Esophagus (tissue), 2 donors: Measurements from ENCODE around the gene COL18A1. TPM values are rescaled to one million over a fixed set of nuclear protein-coding genes. Genes with fewer than 3 reads are reported as not detected.

Experiments
- H3K27ac ChIP-seq, 2 donors: one replicate each; pipeline ENCODE4 v1.5.1; 2013; ENCODE audit warnings: low read depth in 2 of 2, mild to moderate bottlenecking in 2 of 2, inconsistent platforms in 1 of 2, low read length in 1 of 2, moderate library complexity in 1 of 2
- H3K27me3 ChIP-seq, 2 donors: one replicate each; pipeline ENCODE4 v1.6.1; 2013; ENCODE audit warnings: low read length in 2 of 2, control low read depth in 1 of 2, mild to moderate bottlenecking in 1 of 2; ENCODE audit not compliant: insufficient read depth in 2 of 2, control insufficient read depth in 1 of 2
- H3K36me3 ChIP-seq, 2 donors: one replicate each; pipeline ENCODE4 v1.6.1; 2013; ENCODE audit warnings: low read length in 1 of 2; ENCODE audit not compliant: control insufficient read depth in 2 of 2, insufficient read depth in 2 of 2
- H3K4me1 ChIP-seq, 2 donors: one replicate each; pipeline ENCODE4 v1.6.1; 2013; ENCODE audit warnings: low read length in 1 of 2; ENCODE audit not compliant: control insufficient read depth in 2 of 2, insufficient read depth in 2 of 2
- H3K4me3 ChIP-seq, 2 donors: one replicate each; pipeline ENCODE4 v1.5.1; 2013; ENCODE audit warnings: low read length in 2 of 2, mild to moderate bottlenecking in 2 of 2, low read depth in 1 of 2, moderate library complexity in 1 of 2
- H3K9me3 ChIP-seq, 2 donors: one replicate each; pipeline ENCODE4 v1.6.1; 2013; ENCODE audit warnings: mild to moderate bottlenecking in 2 of 2, low read depth in 1 of 2, low read length in 1 of 2, moderate library complexity in 1 of 2; ENCODE audit not compliant: control insufficient read depth in 2 of 2, insufficient read depth in 1 of 2
- WGBS, 2 donors: extraction: QIAGEN DNeasy Blood & Tissue Kit; methylation state at CpG; one replicate each; pipeline ENCODE4 v1.1.7; 2013; 5-methylcytosine and 5-hydroxymethylcytosine counted together
- polyA plus RNA-seq, 2 donors: library from polyadenylated mRNA; stranded (reverse); fragments of 200-250 nt; gene quantifications; one replicate each; pipeline ENCODE4 v1.2.3, GENCODE V29; 2013
- donor health status: healthy with polysubstance abuse.
- donor health status: Bipolar disorder and iron deficiency.

COL18A1 gene
- polyA plus RNA-seq, 2 donors = 29.7 to 29.9 TPM

GRCh38 chr21:45478115-45478801 is 73.3 kb downstream of the COL18A1 start:
- no peak overlapping the region for H3K4me3 ChIP-seq
- H3K36me3 ChIP-seq = peaks cover 0 to 19% of the 10 kb centered on the region in 2 donors
- peaks cover 0 to 14% of the 10 kb centered on the region in 2 donors for H3K4me1 ChIP-seq
- 38 to 49% methylated on average over 32 of the region's 32 CpGs for WGBS, 2 donors
- H3K9me3 ChIP-seq = peaks cover 0 to 2% of the 10 kb centered on the region in 2 donors
- no peaks in the 10 kb centered on the region for H3K27me3 ChIP-seq
- H3K27ac ChIP-seq = no peak overlapping the region

- peak overlapping the region in 1 of 2 donors; percentile 14 for H3K27ac ChIP-seq
Measured at GRCh38 chr21:45478816-45479669, 74.1 kb downstream of the COL18A1 start.

GRCh38 chr21:45479691-45480675 is 75.0 kb downstream of the COL18A1 start:
- H3K9me3 ChIP-seq = peaks cover 0 to 5% of the 10 kb centered on the region in 2 donors
- peaks cover 0 to 16% of the 10 kb centered on the region in 2 donors for H3K36me3 ChIP-seq
- 87 to 89% methylated on average over 37 of the region's 37 CpGs for WGBS, 2 donors
- H3K4me3 ChIP-seq = no peak overlapping the region
- H3K27me3 ChIP-seq = no peaks in the 10 kb centered on the region
- H3K4me1 ChIP-seq = peaks cover 0 to 12% of the 10 kb centered on the region in 2 donors
- no peak overlapping the region for H3K27ac ChIP-seq

More at GRCh38 chr21:45478816-45479669, 74.1 kb downstream of the COL18A1 start:
- Histone ChIP-seq H3K4me3 (no peak overlapping the region), H3K36me3 (peaks cover 0 to 21% of the 10 kb centered on the region in 2 donors), H3K4me1 (peaks cover 0 to 14% of the 10 kb centered on the region in 2 donors), H3K27me3 (no peaks in the 10 kb centered on the region), H3K9me3 (peaks cover 0 to 3% of the 10 kb centered on the region in 2 donors)
- 88% methylated on average over 31 of the region's 31 CpGs for WGBS, 2 donors

GRCh38 chr21:45480701-45481500 is 75.9 kb downstream of the COL18A1 start:
- peaks cover 0 to 12% of the 10 kb centered on the region in 2 donors for H3K4me1 ChIP-seq
- H3K27ac ChIP-seq = no peak overlapping the region
- H3K4me3 ChIP-seq = no peak overlapping the region
- peaks cover 0 to 12% of the 10 kb centered on the region in 2 donors for H3K36me3 ChIP-seq
- H3K9me3 ChIP-seq = peaks cover 0 to 5% of the 10 kb centered on the region in 2 donors
- H3K27me3 ChIP-seq = no peaks in the 10 kb centered on the region
- WGBS, 2 donors = 91 to 93% methylated on average over 32 to 35 of the region's 35 CpGs

GRCh38 chr21:45481566-45481965 is 76.6 kb downstream of the COL18A1 start:
- Histone ChIP-seq H3K27ac (no peak overlapping the region), H3K4me3 (no peak overlapping the region), H3K27me3 (no peaks in the 10 kb centered on the region), H3K9me3 (peaks cover 0 to 5% of the 10 kb centered on the region in 2 donors), H3K4me1 (peaks cover 0 to 12% of the 10 kb centered on the region in 2 donors), H3K36me3 (peaks cover 0 to 12% of the 10 kb centered on the region in 2 donors)
- WGBS, 2 donors = 93% methylated on average over 16 of the region's 16 CpGs

- H3K27me3 ChIP-seq = no peaks in the 10 kb centered on the region
- H3K4me1 ChIP-seq = peaks cover 0 to 12% of the 10 kb centered on the region in 2 donors
- no peak overlapping the region for H3K27ac ChIP-seq
- H3K9me3 ChIP-seq = peaks cover 0 to 5% of the 10 kb centered on the region in 2 donors
- WGBS, 2 donors = 90 to 93% methylated on average over 33 of the region's 33 CpGs
- no peak overlapping the region for H3K4me3 ChIP-seq
- H3K36me3 ChIP-seq = peaks cover 0 to 12% of the 10 kb centered on the region in 2 donors
Measured at GRCh38 chr21:45481977-45482898, 77.3 kb downstream of the COL18A1 start.

- Histone ChIP-seq H3K9me3 (peaks cover 0 to 5% of the 10 kb centered on the region in 2 donors), H3K4me3 (no peak overlapping the region), H3K36me3 (peaks cover 0 to 12% of the 10 kb centered on the region in 2 donors), H3K27ac (peak overlapping the region in 1 of 2 donors; percentile 2), H3K4me1 (peaks cover 0 to 8% of the 10 kb centered on the region in 2 donors), H3K27me3 (no peaks in the 10 kb centered on the region)
- WGBS, 2 donors = 71 to 78% methylated on average over 39 to 40 of the region's 40 CpGs
Measured at GRCh38 chr21:45482899-45483821, 78.2 kb downstream of the COL18A1 start.
